WERI-Rb-1 (cell line): ENCODE results near the gene CPLX1.
"Not testable (repeated sequence)": the region's sequence is repeated elsewhere in the genome, so short reads cannot be mapped to it uniquely, and the experiment has no call there.

Source experiments
- DNase-seq: peaks from one replicate; pipeline ENCODE4 v3.0.0-alpha.2; 2020
- H3K27ac ChIP-seq: fragments of 250-450 bp; sonication (Bioruptor Pico); 2 replicates; pipeline ENCODE4 v1.5.1; 2020; ENCODE audit warnings: mild to moderate bottlenecking, moderate library complexity
- H3K27me3 ChIP-seq: fragments of 250-450 bp; sonication (Bioruptor Pico); 2 replicates; pipeline ENCODE4 v1.5.1; 2021; ENCODE audit warnings: mild to moderate bottlenecking, low read depth, moderate library complexity; ENCODE audit not compliant: insufficient read depth, severe bottlenecking
- H3K36me3 ChIP-seq: fragments of 250-450 bp; sonication (Bioruptor Pico); 2 replicates; pipeline ENCODE4 v1.5.1; 2020; ENCODE audit warnings: mild to moderate bottlenecking, moderate library complexity
- H3K4me3 ChIP-seq: 2 replicates; pipeline ENCODE4 v1.5.1; 2011; ENCODE audit warnings: low read depth, mild to moderate bottlenecking, control low read depth, low read length
- H3K9me3 ChIP-seq: fragments of 250-450 bp; sonication (Bioruptor Pico); 2 replicates; pipeline ENCODE4 v1.5.1; 2021; ENCODE audit warnings: mild to moderate bottlenecking, moderate library complexity; ENCODE audit not compliant: severe bottlenecking
- CTCF ChIP-seq: IDR thresholded peaks from 2 replicates; pipeline ENCODE4 v1.5.1; 2011; ENCODE audit warnings: low read depth, mild to moderate bottlenecking, control low read depth, inconsistent platforms, low read length

CPLX1 gene

GRCh38 chr4:757111-757510 is 68.8 kb downstream of the CPLX1 start:
- DNase-seq, result no peak
- no peak for TF ChIP-seq CTCF
- no peak overlapping the region for H3K4me3 ChIP-seq
- no peaks in the 10 kb centered on the region for H3K9me3 ChIP-seq
- H3K27ac ChIP-seq, result no peak overlapping the region
- H3K36me3 ChIP-seq, result peaks cover 69% of the 10 kb centered on the region
- no peaks in the 10 kb centered on the region for H3K27me3 ChIP-seq

GRCh38 chr4:754221-755120 is 71.5 kb downstream of the CPLX1 start:
- no peak overlapping the region for H3K4me3 ChIP-seq
- H3K27ac ChIP-seq, result no peak overlapping the region
- no peaks in the 10 kb centered on the region for H3K27me3 ChIP-seq
- TF ChIP-seq CTCF, result no peak
- peaks cover 72% of the 10 kb centered on the region for H3K36me3 ChIP-seq
- no peaks in the 10 kb centered on the region for H3K9me3 ChIP-seq
- no peak for DNase-seq

GRCh38 chr4:753186-753585 is 72.7 kb downstream of the CPLX1 start:
- peaks cover 83% of the 10 kb centered on the region for H3K36me3 ChIP-seq
- not testable (repeated sequence) for H3K4me3 ChIP-seq, DNase-seq, H3K9me3 ChIP-seq, H3K27me3 ChIP-seq, H3K27ac ChIP-seq

GRCh38 chr4:752196-752861 is 73.6 kb downstream of the CPLX1 start:
- Histone ChIP-seq H3K27me3 (no peaks in the 10 kb centered on the region), H3K4me3 (no peak overlapping the region), H3K27ac (no peak overlapping the region), H3K9me3 (no peaks in the 10 kb centered on the region), H3K36me3 (peaks cover 81% of the 10 kb centered on the region)
- no peak for TF ChIP-seq CTCF
- DNase-seq, result no peak

GRCh38 chr4:751676-752075 is 74.3 kb downstream of the CPLX1 start:
- no peak for DNase-seq
- Histone ChIP-seq H3K27ac (no peak overlapping the region), H3K36me3 (peaks cover 75% of the 10 kb centered on the region), H3K4me3 (no peak overlapping the region), H3K9me3 (no peaks in the 10 kb centered on the region), H3K27me3 (no peaks in the 10 kb centered on the region)
- no peak for TF ChIP-seq CTCF

- Histone ChIP-seq H3K27ac (no peak overlapping the region), H3K36me3 (peaks cover 67% of the 10 kb centered on the region), H3K9me3 (no peaks in the 10 kb centered on the region), H3K27me3 (no peaks in the 10 kb centered on the region), H3K4me3 (no peak overlapping the region)
- no peak for DNase-seq
- TF ChIP-seq CTCF, result no peak
Observed at GRCh38 chr4:749698-750666, 75.9 kb downstream of the CPLX1 start.
